HCT116 (cell line): ENCODE measurements around the gene ING1. TPM values are rescaled to one million over a fixed set of nuclear protein-coding genes. Genes with fewer than 3 reads are reported as not detected.

Experiments used
- ATAC-seq: fragments of 200-7000 bp; cut with Tn5 transposase; 2 replicates; pipeline ENCODE4 v1.9.1; 2020; ENCODE audit warnings: mild to moderate bottlenecking, moderate library complexity
- BruUV-seq: library from RNA; stranded (reverse); fragments of 400-500 nt; replicated peaks from 2 replicates; lab custom pipeline; 2021; lab: Mats Ljungman, UMichigan
- CTCF ChIA-PET: fragments of 300-600 bp; sonication (Branson Sonifier 250); formaldehyde crosslinking; loops from one replicate; lab custom pipeline; 2021; ENCODE audit warnings: antibody characterized with exemption; lab: Charles Lee
- POLR2A ChIA-PET: fragments of 300-600, 350-600 bp; sonication (Branson Sonifier 250); formaldehyde crosslinking; loops from one replicate; lab custom pipeline; 2021; ENCODE audit warnings: antibody characterized with exemption; lab: Charles Lee
- RAD21 ChIA-PET, 2 experiments: fragments of 300-600 bp; sonication (Branson Sonifier 250); formaldehyde crosslinking; loops; one replicate each; lab custom pipeline; 2023; ENCODE audit warnings: low total read pairs in 2 of 2; ENCODE audit not compliant: uncharacterized antibody in 2 of 2, unreplicated experiment in 2 of 2, low non-redundant PET in 1 of 2; lab: Charles Lee
- DNase-seq: peaks from one replicate; pipeline ENCODE4 v3.0.0-alpha.2; 2010; ENCODE audit warnings: low read depth, low spot score
- H2AFZ ChIP-seq: fragments of 200-600 bp; shearing (Covaris generic), sonication (generic); 2 replicates; pipeline ENCODE4 v1.6.1; 2017; ENCODE audit warnings: low read depth, mixed run types, mixed read lengths, antibody characterized with exemption, low read length; ENCODE audit not compliant: poor library complexity, severe bottlenecking
- H3K27ac ChIP-seq: 2 replicates; pipeline ENCODE4 v1.5.1; 2012; ENCODE audit warnings: low read depth, low read length
- H3K27me3 ChIP-seq: fragments of 200-600 bp; sonication (generic); 2 replicates; pipeline ENCODE4 v1.6.1; 2016; ENCODE audit warnings: mixed run types, low read length, mixed read lengths; ENCODE audit not compliant: insufficient read depth
- H3K36me3 ChIP-seq, 2 experiments: fragments of 200-500 bp in 1 of 2; fragments of 200-600 bp in 1 of 2; sonication (Bioruptor generic) in 1 of 2; sonication (generic) in 1 of 2; 2 replicates each; pipeline versions ENCODE4 v1.5.1 to v1.6.1; 2014 to 2016; ENCODE audit warnings: low read length in 2 of 2, inconsistent platforms in 1 of 2, mixed read lengths in 1 of 2, mixed run types in 1 of 2; ENCODE audit not compliant: insufficient read depth in 2 of 2, control insufficient read depth in 1 of 2
- H3K4me1 ChIP-seq, 2 experiments: fragments of 200-600 bp in 1 of 2; sonication (generic) in 1 of 2; 2 replicates each; pipeline versions ENCODE4 v1.5.1 to v1.6.1; 2012 to 2017; ENCODE audit warnings: low read length in 2 of 2, inconsistent platforms in 1 of 2, mild to moderate bottlenecking in 1 of 2, mixed read lengths in 1 of 2, mixed run types in 1 of 2, moderate library complexity in 1 of 2; ENCODE audit not compliant: insufficient read depth in 2 of 2, control insufficient read depth in 1 of 2
- H3K4me2 ChIP-seq: fragments of 200-600 bp; sonication (generic); 2 replicates; pipeline ENCODE4 v1.6.1; 2017; ENCODE audit warnings: mixed run types, low read length, mixed read lengths
- H3K4me3 ChIP-seq, 2 experiments: fragments of 200-600 bp in 1 of 2; sonication (generic) in 1 of 2; replicated peaks in 1 of 2; 2 replicates each; pipeline ENCODE4 v1.5.1; 2011 to 2016; ENCODE audit warnings: low read length in 2 of 2, control low read depth in 1 of 2, low read depth in 1 of 2, mild to moderate bottlenecking in 1 of 2, mixed read lengths in 1 of 2, mixed run types in 1 of 2
- H3K79me2 ChIP-seq: fragments of 200-600 bp; sonication (generic); 2 replicates; pipeline ENCODE4 v1.6.1; 2017; ENCODE audit warnings: mild to moderate bottlenecking, mixed run types, low read length, moderate library complexity, mixed read lengths; ENCODE audit not compliant: insufficient read depth
- H3K9ac ChIP-seq: fragments of 200-600 bp; sonication (generic); 2 replicates; pipeline ENCODE4 v1.6.1; 2016; ENCODE audit warnings: low read length, mixed read lengths
- H3K9me2 ChIP-seq: fragments of 200-600 bp; sonication (generic), shearing (Covaris generic); 2 replicates; pipeline ENCODE4 v1.6.1; 2017; ENCODE audit warnings: mixed run types, mild to moderate bottlenecking, moderate library complexity; ENCODE audit not compliant: insufficient read depth
- H3K9me3 ChIP-seq, 2 experiments: fragments of 200-500 bp in 1 of 2; fragments of 200-600 bp in 1 of 2; sonication (Bioruptor generic) in 1 of 2; sonication (generic) in 1 of 2; 2 replicates each; pipeline ENCODE4 v1.6.1; 2014 to 2017; ENCODE audit warnings: low read length in 2 of 2, mixed read lengths in 2 of 2, inconsistent platforms in 1 of 2, low read depth in 1 of 2, mild to moderate bottlenecking in 1 of 2, mixed run types in 1 of 2, moderate library complexity in 1 of 2; ENCODE audit not compliant: control insufficient read depth in 1 of 2, insufficient read depth in 1 of 2
- H4K20me1 ChIP-seq: fragments of 200-600 bp; sonication (generic), shearing (Covaris generic); 2 replicates; pipeline ENCODE4 v1.6.1; 2017; ENCODE audit warnings: mixed run types, mild to moderate bottlenecking, moderate library complexity; ENCODE audit not compliant: insufficient read depth
- CBX3 ChIP-seq: IDR thresholded peaks from 2 replicates; pipeline ENCODE4 v1.6.1; 2012; ENCODE audit warnings: low read depth
- CEBPB ChIP-seq: IDR thresholded peaks from 2 replicates; pipeline ENCODE4 v1.6.1; 2012; ENCODE audit warnings: low read depth
- EGR1 ChIP-seq: IDR thresholded peaks from 2 replicates; pipeline ENCODE4 v1.6.1; 2012; ENCODE audit warnings: low read depth
- ELF1 ChIP-seq: IDR thresholded peaks from 2 replicates; pipeline ENCODE4 v1.6.1; 2012; ENCODE audit warnings: low read depth, borderline replicate concordance
- EZH2 ChIP-seq: fragments of 200-600 bp; sonication (generic); IDR thresholded peaks from 2 replicates; pipeline ENCODE4 v1.6.1; 2017; ENCODE audit warnings: antibody characterized with exemption, mixed run types
- EZH2phosphoT487 ChIP-seq: fragments of 200-600 bp; IDR thresholded peaks from 2 replicates; pipeline ENCODE4 v1.6.1; 2018; ENCODE audit warnings: antibody characterized with exemption, borderline replicate concordance
- FOSL1 ChIP-seq: IDR thresholded peaks from 2 replicates; pipeline ENCODE4 v1.6.1; 2012; ENCODE audit warnings: low read depth
- JUND ChIP-seq: IDR thresholded peaks from 2 replicates; pipeline ENCODE4 v1.6.1; 2012
- MAX ChIP-seq: IDR thresholded peaks from 2 replicates; pipeline ENCODE4 v1.6.1; 2012
- POLR2A ChIP-seq: IDR thresholded peaks from 2 replicates; pipeline ENCODE4 v1.7.0; 2011; ENCODE audit warnings: borderline replicate concordance; ENCODE audit not compliant: insufficient read depth, insufficient read length; ENCODE audit errors: extremely low read depth
- SIN3A ChIP-seq: IDR thresholded peaks from 2 replicates; pipeline ENCODE4 v1.6.1; 2012; ENCODE audit warnings: low read depth
- SP1 ChIP-seq: IDR thresholded peaks from 2 replicates; pipeline ENCODE4 v1.6.1; 2012; ENCODE audit warnings: low read depth
- SRF ChIP-seq: IDR thresholded peaks from 2 replicates; pipeline ENCODE4 v1.6.1; 2012; ENCODE audit warnings: low read depth
- YY1 ChIP-seq: IDR thresholded peaks from 2 replicates; pipeline ENCODE4 v1.6.1; 2011; ENCODE audit warnings: low read length, low read depth, moderate library complexity, mild to moderate bottlenecking; ENCODE audit not compliant: insufficient replicate concordance; ENCODE audit errors: extremely low read depth
- ZFX ChIP-seq: fragments of 450-650 bp; IDR thresholded peaks from 2 replicates; pipeline ENCODE4 v1.6.1; 2017
- ZNF274 ChIP-seq: fragments of 200-500 bp; sonication (Bioruptor generic); IDR thresholded peaks from 2 replicates; pipeline ENCODE4 v1.6.1; 2014; ENCODE audit warnings: mild to moderate bottlenecking, low read depth, low read length, inconsistent platforms
- intact Hi-C: fragments of 100-400 bp; cut with micrococcal nuclease; formaldehyde crosslinking; loops from 2 replicates; pipeline ENCODE4 v1.10.0; 2022
- total RNA-seq: library from RNA; stranded (reverse); gene quantifications from one replicate; pipeline ENCODE4 v1.2.1, GENCODE V29; 2021; ENCODE audit not compliant: unreplicated experiment
- TF ChIP-seq, protein P1 (sequence below): IDR thresholded peaks from 2 replicates; pipeline ENCODE4 v1.6.1; 2011; ENCODE audit warnings: mild to moderate bottlenecking, low read length, moderate library complexity; ENCODE audit not compliant: insufficient replicate concordance; ENCODE audit errors: extremely low read depth
- TF ChIP-seq, protein P2 (sequence below), 3 experiments: fragments of 200-600 bp in 1 of 3; sonication (generic) in 1 of 3; IDR thresholded peaks in 2 of 3; conservative IDR thresholded peaks in 1 of 3; 2 replicates each; pipeline ENCODE4 v1.5.1; 2012 to 2017; ENCODE audit warnings: low read depth in 2 of 3, low read length in 2 of 3, antibody characterized with exemption in 1 of 3, borderline replicate concordance in 1 of 3, control low read depth in 1 of 3, mild to moderate bottlenecking in 1 of 3, mixed read lengths in 1 of 3, mixed run types in 1 of 3, moderate library complexity in 1 of 3; ENCODE audit not compliant: insufficient read depth in 1 of 3

ING1 gene
- total RNA-seq, 1 experiment from 2014 or later, result 27.0 TPM

DNA sequence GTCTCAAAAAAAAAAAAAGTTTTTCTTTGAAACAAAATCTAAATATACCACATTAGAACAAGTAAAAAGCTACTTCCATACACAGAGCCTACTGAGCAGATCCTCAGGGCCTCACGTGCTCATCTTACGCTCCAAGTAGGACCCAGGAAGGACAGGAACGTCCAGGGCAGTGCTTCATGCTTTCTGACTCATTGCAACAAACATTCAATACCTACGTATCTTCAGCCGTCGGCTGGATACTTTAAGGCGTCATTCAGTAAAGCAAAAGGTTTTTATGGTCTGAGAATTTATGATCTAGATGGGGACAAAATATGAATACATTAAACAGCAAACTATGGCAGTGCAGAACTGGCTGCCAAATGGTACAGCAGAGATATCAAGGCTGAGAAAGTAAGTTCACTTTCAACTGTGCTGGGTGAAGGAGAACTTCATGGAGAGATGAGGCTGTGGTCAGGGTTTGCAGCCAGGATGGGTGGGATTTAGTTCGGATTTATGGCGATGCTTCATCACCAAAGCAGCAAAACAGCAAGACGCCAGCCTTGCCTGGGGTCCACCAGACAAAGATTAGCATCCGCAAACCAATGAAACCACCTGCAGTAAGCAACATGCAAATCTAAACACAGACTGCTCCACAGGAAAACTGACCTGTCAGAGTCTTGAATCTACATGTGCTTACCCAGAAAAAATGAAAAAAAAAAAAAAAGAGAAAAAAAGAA, 28.0 kb upstream of the ING1 start:
- no peak for DNase-seq
- intact Hi-C loops, result no loop called here
- peaks cover 8% of the 10 kb centered on the region for H3K79me2 ChIP-seq
- H3K27me3 ChIP-seq, result no peaks in the 10 kb centered on the region
- no TSS peak for BruUV-seq
- H3K4me3 ChIP-seq, result no peak overlapping the region
- no peak overlapping the region for H3K27ac ChIP-seq
- H4K20me1 ChIP-seq, result no peaks in the 10 kb centered on the region
- no peak for ATAC-seq
- H3K9ac ChIP-seq, result no peak overlapping the region
- H3K9me3 ChIP-seq, result no peaks in the 10 kb centered on the region
- no peaks in the 10 kb centered on the region for H3K4me1 ChIP-seq
- H2AFZ ChIP-seq, result no peak overlapping the region
- CTCF ChIA-PET, result no interaction called here
- H3K36me3 ChIP-seq, result peaks cover 20 to 32% of the 10 kb centered on the region in 2 experiments
- RAD21 ChIA-PET, result no interaction called here
- no peaks in the 10 kb centered on the region for H3K9me2 ChIP-seq
- POLR2A ChIA-PET, result no interaction called here
- no peak overlapping the region for H3K4me2 ChIP-seq
- TF ChIP-seq, protein P1, sequence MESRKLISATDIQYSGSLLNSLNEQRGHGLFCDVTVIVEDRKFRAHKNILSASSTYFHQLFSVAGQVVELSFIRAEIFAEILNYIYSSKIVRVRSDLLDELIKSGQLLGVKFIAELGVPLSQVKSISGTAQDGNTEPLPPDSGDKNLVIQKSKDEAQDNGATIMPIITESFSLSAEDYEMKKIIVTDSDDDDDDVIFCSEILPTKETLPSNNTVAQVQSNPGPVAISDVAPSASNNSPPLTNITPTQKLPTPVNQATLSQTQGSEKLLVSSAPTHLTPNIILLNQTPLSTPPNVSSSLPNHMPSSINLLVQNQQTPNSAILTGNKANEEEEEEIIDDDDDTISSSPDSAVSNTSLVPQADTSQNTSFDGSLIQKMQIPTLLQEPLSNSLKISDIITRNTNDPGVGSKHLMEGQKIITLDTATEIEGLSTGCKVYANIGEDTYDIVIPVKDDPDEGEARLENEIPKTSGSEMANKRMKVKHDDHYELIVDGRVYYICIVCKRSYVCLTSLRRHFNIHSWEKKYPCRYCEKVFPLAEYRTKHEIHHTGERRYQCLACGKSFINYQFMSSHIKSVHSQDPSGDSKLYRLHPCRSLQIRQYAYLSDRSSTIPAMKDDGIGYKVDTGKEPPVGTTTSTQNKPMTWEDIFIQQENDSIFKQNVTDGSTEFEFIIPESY, result no peak
- TF ChIP-seq POLR2A (no peak), EZH2 (no peak), EZH2phosphoT487 (no peak), MAX (no peak), YY1 (no peak), ZFX (no peak), SP1 (no peak), ZNF274 (no peak), CEBPB (no peak), JUND (no peak), CBX3 (no peak), SIN3A (no peak), ELF1 (no peak), EGR1 (no peak), FOSL1 (no peak), SRF (no peak)
- TF ChIP-seq, protein P2, sequence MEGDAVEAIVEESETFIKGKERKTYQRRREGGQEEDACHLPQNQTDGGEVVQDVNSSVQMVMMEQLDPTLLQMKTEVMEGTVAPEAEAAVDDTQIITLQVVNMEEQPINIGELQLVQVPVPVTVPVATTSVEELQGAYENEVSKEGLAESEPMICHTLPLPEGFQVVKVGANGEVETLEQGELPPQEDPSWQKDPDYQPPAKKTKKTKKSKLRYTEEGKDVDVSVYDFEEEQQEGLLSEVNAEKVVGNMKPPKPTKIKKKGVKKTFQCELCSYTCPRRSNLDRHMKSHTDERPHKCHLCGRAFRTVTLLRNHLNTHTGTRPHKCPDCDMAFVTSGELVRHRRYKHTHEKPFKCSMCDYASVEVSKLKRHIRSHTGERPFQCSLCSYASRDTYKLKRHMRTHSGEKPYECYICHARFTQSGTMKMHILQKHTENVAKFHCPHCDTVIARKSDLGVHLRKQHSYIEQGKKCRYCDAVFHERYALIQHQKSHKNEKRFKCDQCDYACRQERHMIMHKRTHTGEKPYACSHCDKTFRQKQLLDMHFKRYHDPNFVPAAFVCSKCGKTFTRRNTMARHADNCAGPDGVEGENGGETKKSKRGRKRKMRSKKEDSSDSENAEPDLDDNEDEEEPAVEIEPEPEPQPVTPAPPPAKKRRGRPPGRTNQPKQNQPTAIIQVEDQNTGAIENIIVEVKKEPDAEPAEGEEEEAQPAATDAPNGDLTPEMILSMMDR (IDR thresholded peaks at IDR 0.05 in 2 of 3, conservative IDR thresholded peaks at IDR 0.05 in 1 of 3; ENCODE audit: borderline replicate concordance in 1 of 3, insufficient read depth in 1 of 3, low read depth in 2 of 3, low read length in 2 of 3), result no peak
- TF ChIP-seq, all 23 proteins: peak for 0
